BE2C (cell line): ENCODE measurements around the gene SPINT2.

Experiments used
- DNase-seq: peaks from one replicate; pipeline ENCODE4 v3.0.0-alpha.2; 2020
- H3K27me3 ChIP-seq: fragments of 250-450 bp; sonication (Bioruptor Pico); 2 replicates; pipeline ENCODE4 v1.5.1; 2020; ENCODE audit warnings: mild to moderate bottlenecking
- H3K36me3 ChIP-seq: fragments of 250-450 bp; sonication (Bioruptor Pico); 2 replicates; pipeline ENCODE4 v1.5.1; 2020; ENCODE audit warnings: mild to moderate bottlenecking
- H3K4me1 ChIP-seq: fragments of 250-450 bp; sonication (Bioruptor Pico); 2 replicates; pipeline ENCODE4 v1.5.1; 2020
- H3K4me3 ChIP-seq: 2 replicates; pipeline ENCODE4 v1.5.1; 2011; ENCODE audit warnings: low read depth, low read length
- H3K9me3 ChIP-seq: fragments of 250-450 bp; sonication (Bioruptor Pico); 2 replicates; pipeline ENCODE4 v1.5.1; 2020
- CTCF ChIP-seq: IDR thresholded peaks from 2 replicates; pipeline ENCODE4 v1.5.1; 2012; ENCODE audit warnings: mild to moderate bottlenecking, low read depth, low read length

The SPINT2 gene

GRCh38 chr19:38293281-38293680, 28.9 kb downstream of the SPINT2 start:
- Histone ChIP-seq H3K4me3 (no peak overlapping the region), H3K4me1 (no peaks in the 10 kb centered on the region), H3K27me3 (no peaks in the 10 kb centered on the region), H3K9me3 (no peaks in the 10 kb centered on the region), H3K36me3 (no peaks in the 10 kb centered on the region)
- TF ChIP-seq CTCF = no peak
- DNase-seq = no peak

GRCh38 chr19:38294090-38294489, 29.7 kb downstream of the SPINT2 start:
- Histone ChIP-seq H3K36me3 (no peaks in the 10 kb centered on the region), H3K4me1 (no peaks in the 10 kb centered on the region), H3K9me3 (no peaks in the 10 kb centered on the region), H3K4me3 (no peak overlapping the region), H3K27me3 (no peaks in the 10 kb centered on the region)
- DNase-seq = no peak
- TF ChIP-seq CTCF = no peak

- H3K4me3 ChIP-seq = no peak overlapping the region
- H3K36me3 ChIP-seq = no peaks in the 10 kb centered on the region
- H3K27me3 ChIP-seq = no peaks in the 10 kb centered on the region
- no peak for TF ChIP-seq CTCF
- no peak for DNase-seq
- no peaks in the 10 kb centered on the region for H3K9me3 ChIP-seq
- H3K4me1 ChIP-seq = no peaks in the 10 kb centered on the region
These were observed 34.7 kb downstream of the SPINT2 start for GRCh38 chr19:38298821-38299680.

- no peaks in the 10 kb centered on the region for H3K27me3 ChIP-seq
- DNase-seq = no peak
- no peak for TF ChIP-seq CTCF
- no peaks in the 10 kb centered on the region for H3K9me3 ChIP-seq
- no peak within 1 kb of the TSS for H3K4me3 ChIP-seq
- H3K36me3 ChIP-seq = no peaks in the 10 kb centered on the region
- no peaks in the 10 kb centered on the region for H3K4me1 ChIP-seq
These were observed 39.4 kb downstream of the SPINT2 start, which contains the start of gene C19orf33 for GRCh38 chr19:38303517-38304351. TSS of gene C19orf33 (plus strand) at chr19:38304251. CDS start at chr19:38304262, 11 bp downstream.

- DNase-seq = no peak
- H3K4me1 ChIP-seq = no peaks in the 10 kb centered on the region
- no peaks in the 10 kb centered on the region for H3K9me3 ChIP-seq
- TF ChIP-seq CTCF = no peak
- no peaks in the 10 kb centered on the region for H3K36me3 ChIP-seq
- H3K4me3 ChIP-seq = no peak overlapping the region
- H3K27me3 ChIP-seq = no peaks in the 10 kb centered on the region
These were observed 40.0 kb downstream of the SPINT2 start for GRCh38 chr19:38304352-38304865.
